Thoracic aorta (tissue), 2 donors: Measurements from ENCODE around the gene ANKRD11. TPM values are rescaled to one million over a fixed set of nuclear protein-coding genes. Genes with fewer than 3 reads are reported as not detected.
"Not testable (repeated sequence)": the region's sequence is repeated elsewhere in the genome, so short reads cannot be mapped to it uniquely, and the experiment has no call there.

Source experiments
- ATAC-seq: fragments of 150-250 bp; one replicate; pipeline ENCODE4 v1.8.0; 2017; ENCODE audit warnings: low read depth; ENCODE audit not compliant: insufficient number of reproducible peaks, low FRiP score
- DNase-seq: peaks from one replicate; pipeline ENCODE4 v3.0.0-alpha.2; 2020; ENCODE audit warnings: low spot score
- H3K27ac ChIP-seq, 2 donors: fragments of 200-600 bp; sonication (generic); 1 replicate in 1 of 2; 2 replicates in 1 of 2; pipeline ENCODE4 v1.5.1; 2016; ENCODE audit warnings: mild to moderate bottlenecking in 2 of 2, moderate library complexity in 2 of 2
- H3K27me3 ChIP-seq: fragments of 200-600 bp; sonication (generic); replicated peaks from 2 replicates; pipeline ENCODE4 v1.6.0; 2016; ENCODE audit warnings: mild to moderate bottlenecking; ENCODE audit not compliant: insufficient read depth
- H3K36me3 ChIP-seq: fragments of 200-600 bp; sonication (generic); one replicate; pipeline ENCODE4 v1.5.1; 2016
- H3K4me1 ChIP-seq, 2 donors: fragments of 200-600 bp; sonication (generic); 1 replicate in 1 of 2; 2 replicates in 1 of 2; pipeline versions ENCODE4 v1.5.1 to v1.6.0; 2016; ENCODE audit warnings: low read depth in 2 of 2, mild to moderate bottlenecking in 1 of 2; ENCODE audit not compliant: control insufficient read depth in 1 of 2
- H3K4me3 ChIP-seq: fragments of 200-600 bp; sonication (generic); 2 replicates; pipeline ENCODE4 v1.5.1; 2016; ENCODE audit warnings: mild to moderate bottlenecking
- H3K9me3 ChIP-seq: fragments of 200-600 bp; sonication (generic); 2 replicates; pipeline ENCODE4 v1.5.1; 2016
- total RNA-seq, 2 donors: library from RNA; depleted of rRNA; stranded (reverse); fragments of >200 nt; gene quantifications; one replicate each; pipeline versions ENCODE4 v1.1.0 to v1.2.3, GENCODE V29; 2016
- TF ChIP-seq, protein P1 (sequence below): fragments of 200-600 bp; sonication (generic); IDR thresholded peaks from one replicate; pipeline ENCODE4 v1.5.1; 2019; ENCODE audit warnings: antibody characterized with exemption

The ANKRD11 gene
- total RNA-seq, 2 donors from 2014 or later, result 125 to 129 TPM

DNA sequence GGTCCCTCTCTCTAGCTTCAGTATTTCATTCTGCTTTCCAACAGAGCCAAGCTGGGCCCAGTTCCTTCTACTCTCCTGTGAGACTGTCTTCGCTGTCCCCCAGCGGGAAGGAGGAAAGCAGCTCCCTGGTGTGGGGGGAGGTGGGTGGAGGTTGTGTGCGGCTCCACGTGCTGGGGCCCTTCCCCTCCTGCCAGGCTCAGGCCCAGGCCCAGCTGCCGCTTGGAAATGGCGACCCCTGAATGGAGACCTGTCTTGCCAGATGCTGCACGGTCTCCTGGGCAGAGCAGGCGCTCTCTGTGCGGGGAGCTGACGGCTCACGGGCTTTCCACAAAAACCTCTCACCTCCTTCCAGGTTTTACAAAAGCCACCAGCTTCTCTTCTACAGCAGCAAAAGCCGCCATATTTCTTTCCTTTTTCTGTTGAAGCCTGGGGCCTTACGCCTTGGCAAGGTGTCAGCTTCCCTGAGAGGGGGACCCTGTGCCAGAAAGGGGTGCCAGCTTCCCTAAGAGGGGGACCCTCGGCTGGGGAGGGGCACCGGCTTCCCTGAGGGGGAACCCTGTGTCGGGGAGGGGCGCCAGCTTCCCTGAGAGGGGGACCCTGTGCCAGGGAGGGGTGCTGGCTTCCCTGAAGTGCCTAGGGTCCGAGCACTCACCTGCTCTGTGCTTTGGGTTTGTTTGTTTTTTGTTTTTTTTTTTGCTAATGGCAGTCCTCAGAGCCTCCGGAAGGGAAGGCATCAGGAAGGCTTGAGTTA is 225.4 kb downstream of the ANKRD11 start:
- H3K27me3 ChIP-seq, result no peaks in the 10 kb centered on the region
- H3K36me3 ChIP-seq, result peaks cover 26% of the 10 kb centered on the region
- no peaks in the 10 kb centered on the region for H3K4me1 ChIP-seq
- H3K9me3 ChIP-seq, result peaks cover 3% of the 10 kb centered on the region
- ATAC-seq, result no peak
- TF ChIP-seq, protein P1, sequence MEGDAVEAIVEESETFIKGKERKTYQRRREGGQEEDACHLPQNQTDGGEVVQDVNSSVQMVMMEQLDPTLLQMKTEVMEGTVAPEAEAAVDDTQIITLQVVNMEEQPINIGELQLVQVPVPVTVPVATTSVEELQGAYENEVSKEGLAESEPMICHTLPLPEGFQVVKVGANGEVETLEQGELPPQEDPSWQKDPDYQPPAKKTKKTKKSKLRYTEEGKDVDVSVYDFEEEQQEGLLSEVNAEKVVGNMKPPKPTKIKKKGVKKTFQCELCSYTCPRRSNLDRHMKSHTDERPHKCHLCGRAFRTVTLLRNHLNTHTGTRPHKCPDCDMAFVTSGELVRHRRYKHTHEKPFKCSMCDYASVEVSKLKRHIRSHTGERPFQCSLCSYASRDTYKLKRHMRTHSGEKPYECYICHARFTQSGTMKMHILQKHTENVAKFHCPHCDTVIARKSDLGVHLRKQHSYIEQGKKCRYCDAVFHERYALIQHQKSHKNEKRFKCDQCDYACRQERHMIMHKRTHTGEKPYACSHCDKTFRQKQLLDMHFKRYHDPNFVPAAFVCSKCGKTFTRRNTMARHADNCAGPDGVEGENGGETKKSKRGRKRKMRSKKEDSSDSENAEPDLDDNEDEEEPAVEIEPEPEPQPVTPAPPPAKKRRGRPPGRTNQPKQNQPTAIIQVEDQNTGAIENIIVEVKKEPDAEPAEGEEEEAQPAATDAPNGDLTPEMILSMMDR, result no peak
- no peak overlapping the region for H3K4me3 ChIP-seq
- DNase-seq, result no peak
- no peak overlapping the region for H3K27ac ChIP-seq

DNA sequence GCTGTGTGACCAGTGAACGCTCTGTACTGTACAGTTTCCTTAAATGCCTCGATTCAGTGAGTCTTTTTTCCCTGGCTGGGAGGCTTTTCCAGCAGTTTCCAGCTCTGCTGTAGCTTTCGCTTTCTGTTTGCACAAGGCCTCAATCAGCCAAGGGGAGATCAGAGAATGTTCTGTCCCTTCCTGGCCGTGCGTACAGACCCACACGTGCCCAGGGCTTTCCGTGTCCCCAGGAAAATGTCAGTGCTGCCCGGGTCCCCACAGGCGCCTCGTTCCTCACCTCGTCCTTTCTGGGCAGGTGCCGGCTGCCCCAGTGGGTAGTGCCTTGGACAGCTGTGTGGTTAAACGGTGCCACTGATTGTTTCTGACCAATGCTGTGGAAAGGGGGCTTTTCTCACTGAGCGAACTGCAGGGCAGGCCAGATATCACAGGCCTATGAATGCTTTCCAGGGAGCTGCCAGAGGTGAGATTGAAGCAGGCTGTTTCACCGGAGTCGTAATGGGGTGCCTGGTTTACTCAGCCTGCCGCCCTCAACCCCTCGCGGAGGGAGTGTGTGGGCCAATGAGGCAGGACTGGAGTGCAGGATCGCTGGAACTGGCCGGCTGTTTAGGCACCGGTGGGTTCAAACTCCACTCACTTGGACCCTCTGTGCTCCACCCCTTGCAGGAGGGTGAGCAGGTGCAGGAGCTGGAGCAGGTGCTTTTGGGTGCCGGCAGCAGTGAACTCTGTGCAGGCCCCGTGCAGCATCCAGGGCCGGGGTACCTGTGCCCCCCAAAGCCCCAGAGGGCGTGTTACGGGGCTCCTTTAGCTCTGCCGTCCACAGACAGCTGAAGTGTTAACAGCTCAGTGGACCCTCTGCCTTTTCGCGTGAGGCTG is 228.4 kb downstream of the ANKRD11 start:
- Histone ChIP-seq H3K27ac (no peak overlapping the region), H3K36me3 (peaks cover 10% of the 10 kb centered on the region), H3K4me3 (no peak overlapping the region), H3K27me3 (no peaks in the 10 kb centered on the region), H3K4me1 (peaks cover 4 to 8% of the 10 kb centered on the region in 2 donors), H3K9me3 (peaks cover 3% of the 10 kb centered on the region)
- DNase-seq (no peak), ATAC-seq (no peak)
- TF ChIP-seq, protein P1, result no peak

DNA sequence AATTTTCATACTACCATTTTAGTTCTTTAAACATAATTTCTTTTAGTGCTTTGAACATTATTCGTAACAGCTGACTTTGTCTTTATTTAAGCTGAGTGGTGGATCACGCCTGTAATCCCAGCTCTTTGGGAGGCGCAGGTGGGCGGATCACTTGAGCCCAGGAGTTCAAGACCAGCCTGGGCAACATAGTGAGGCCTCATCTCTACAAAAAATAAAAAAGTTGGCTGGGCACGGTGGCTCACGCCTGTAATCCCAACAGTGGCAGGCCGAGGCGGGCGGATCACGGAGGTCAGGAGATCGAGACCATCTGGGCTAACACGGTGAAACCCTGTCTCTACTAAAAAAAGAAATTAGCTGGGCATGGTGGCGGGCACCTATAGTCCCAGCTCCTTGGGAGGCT is 230.5 kb downstream of the ANKRD11 start:
- ATAC-seq, H3K36me3 ChIP-seq, H3K9me3 ChIP-seq, H3K27me3 ChIP-seq, DNase-seq, H3K4me3 ChIP-seq, H3K27ac ChIP-seq: not testable (repeated sequence)
- peaks cover 4 to 13% of the 10 kb centered on the region in 2 donors for H3K4me1 ChIP-seq

DNA sequence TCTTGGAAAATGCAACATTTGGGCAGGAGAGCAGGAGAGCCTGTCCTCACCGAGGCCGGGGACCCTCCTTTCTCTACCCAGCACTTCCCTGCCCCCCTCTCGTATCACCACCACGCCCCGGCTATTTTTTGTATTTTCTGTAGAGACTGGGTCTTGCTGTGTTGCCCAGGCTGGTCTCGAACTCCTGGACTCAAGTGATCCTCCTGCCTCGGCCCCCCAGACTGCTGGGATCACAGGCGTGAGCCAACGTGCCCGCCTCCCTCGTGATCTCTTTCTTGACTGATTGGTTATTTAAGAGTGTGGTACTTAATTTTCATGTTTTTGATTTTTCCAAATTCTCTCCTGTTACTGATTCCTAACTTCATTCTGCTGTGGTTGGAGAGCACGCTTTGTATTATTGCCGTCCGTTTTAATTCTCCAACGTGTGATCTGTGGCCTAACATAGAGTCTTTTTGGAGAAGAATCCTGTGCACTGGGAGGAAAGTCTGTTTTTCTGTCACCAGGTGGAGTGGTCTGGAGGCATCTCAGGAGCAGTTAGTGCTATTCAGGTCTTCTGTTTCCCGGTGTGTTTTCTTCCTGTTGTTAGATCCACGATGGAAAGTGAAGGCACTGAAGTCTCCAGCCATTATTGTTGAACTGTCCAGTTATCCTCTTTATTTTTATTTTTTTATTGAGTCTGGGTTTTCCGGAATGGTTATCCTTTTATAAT is 232.4 kb downstream of the ANKRD11 start:
- Histone ChIP-seq H3K27me3 (no peaks in the 10 kb centered on the region), H3K4me3 (peak overlapping the region; percentile 56), H3K36me3 (no peaks in the 10 kb centered on the region), H3K9me3 (peaks cover 3% of the 10 kb centered on the region), H3K27ac (no peak overlapping the region), H3K4me1 (peaks cover 4 to 13% of the 10 kb centered on the region in 2 donors)
- TF ChIP-seq, protein P1, result no peak
- ATAC-seq (no peak), DNase-seq (no peak)

DNA sequence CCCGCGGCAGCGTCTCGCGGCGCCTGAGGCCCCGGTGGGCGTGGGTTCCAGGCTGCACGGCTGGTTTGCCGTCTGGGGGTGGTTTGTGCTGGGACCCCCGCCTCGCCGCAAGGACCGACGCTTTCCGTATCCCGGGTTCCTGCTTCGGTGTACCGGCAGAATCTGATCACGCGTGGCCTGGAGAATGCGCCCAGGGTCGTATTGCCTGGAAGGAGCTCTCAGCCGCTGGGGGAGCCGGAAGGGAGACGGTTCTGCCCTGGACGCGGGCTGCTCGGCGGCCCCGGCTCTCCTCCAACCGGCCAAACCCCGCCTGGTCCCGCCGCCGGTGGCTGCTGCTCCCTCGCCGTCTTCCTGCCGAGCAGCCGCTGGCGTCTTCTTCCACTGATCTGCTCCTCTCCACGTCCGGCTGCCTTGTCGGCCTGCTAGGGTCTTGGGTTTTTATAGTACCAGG is 233.1 kb downstream of the ANKRD11 start:
- Histone ChIP-seq H3K27me3 (no peaks in the 10 kb centered on the region), H3K36me3 (no peaks in the 10 kb centered on the region), H3K9me3 (no peaks in the 10 kb centered on the region), H3K4me1 (peaks cover 4 to 13% of the 10 kb centered on the region in 2 donors), H3K27ac (no peak overlapping the region), H3K4me3 (peak overlapping the region; percentile 56)
- TF ChIP-seq, protein P1, result no peak
- no peak for DNase-seq
- no peak for ATAC-seq
